Hepatocyte (in vitro differentiated cells): ENCODE results near the gene SMLR1.

ENCODE experiments used
- EZH2 ChIP-seq: fragments of 200-600 bp; sonication (generic); IDR thresholded peaks from 2 replicates; pipeline ENCODE4 v1.6.1; 2016; ENCODE audit warnings: antibody characterized with exemption, mild to moderate bottlenecking, borderline replicate concordance
- TF ChIP-seq, protein P1 (sequence below): fragments of 200-600 bp; sonication (generic); IDR thresholded peaks from 2 replicates; pipeline ENCODE4 v1.5.1; 2016; ENCODE audit warnings: antibody characterized with exemption, mild to moderate bottlenecking; ENCODE audit not compliant: poor library complexity

DNA sequence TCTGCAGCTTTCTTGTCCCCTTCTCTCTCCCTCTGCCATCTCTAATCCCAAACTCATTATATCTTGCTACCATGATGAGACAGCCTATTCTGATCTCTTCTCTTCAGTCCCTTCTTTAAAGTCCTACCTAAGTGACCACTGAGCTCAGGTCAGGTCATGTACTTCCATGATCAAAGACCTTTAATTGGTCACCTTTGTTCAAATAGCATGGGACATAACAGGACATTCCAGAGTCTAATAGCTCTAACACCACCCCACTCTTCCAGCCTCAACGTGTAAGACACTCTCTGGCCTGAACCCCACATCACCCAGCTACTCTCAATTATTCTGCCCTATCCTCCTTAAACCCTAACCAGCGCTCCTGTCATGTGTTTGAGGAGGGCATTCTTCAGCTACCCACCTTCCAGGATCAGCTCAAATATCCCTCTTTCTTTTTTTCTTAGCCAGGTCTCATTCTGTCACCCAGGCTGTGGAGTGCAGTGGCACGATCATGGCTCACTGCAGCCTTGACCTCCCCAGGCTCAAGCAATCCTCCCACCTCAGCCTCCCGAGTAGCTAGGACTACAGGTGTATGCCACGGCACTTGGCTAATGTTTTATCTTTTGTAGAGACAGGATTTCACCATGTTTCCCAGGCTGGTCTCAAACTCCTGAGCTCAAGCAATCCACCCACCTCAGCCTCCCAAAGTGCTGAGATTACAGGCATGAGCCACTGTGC lies 2.1 kb upstream of the SMLR1 start:
- TF ChIP-seq EZH2 = no peak
- TF ChIP-seq, protein P1, sequence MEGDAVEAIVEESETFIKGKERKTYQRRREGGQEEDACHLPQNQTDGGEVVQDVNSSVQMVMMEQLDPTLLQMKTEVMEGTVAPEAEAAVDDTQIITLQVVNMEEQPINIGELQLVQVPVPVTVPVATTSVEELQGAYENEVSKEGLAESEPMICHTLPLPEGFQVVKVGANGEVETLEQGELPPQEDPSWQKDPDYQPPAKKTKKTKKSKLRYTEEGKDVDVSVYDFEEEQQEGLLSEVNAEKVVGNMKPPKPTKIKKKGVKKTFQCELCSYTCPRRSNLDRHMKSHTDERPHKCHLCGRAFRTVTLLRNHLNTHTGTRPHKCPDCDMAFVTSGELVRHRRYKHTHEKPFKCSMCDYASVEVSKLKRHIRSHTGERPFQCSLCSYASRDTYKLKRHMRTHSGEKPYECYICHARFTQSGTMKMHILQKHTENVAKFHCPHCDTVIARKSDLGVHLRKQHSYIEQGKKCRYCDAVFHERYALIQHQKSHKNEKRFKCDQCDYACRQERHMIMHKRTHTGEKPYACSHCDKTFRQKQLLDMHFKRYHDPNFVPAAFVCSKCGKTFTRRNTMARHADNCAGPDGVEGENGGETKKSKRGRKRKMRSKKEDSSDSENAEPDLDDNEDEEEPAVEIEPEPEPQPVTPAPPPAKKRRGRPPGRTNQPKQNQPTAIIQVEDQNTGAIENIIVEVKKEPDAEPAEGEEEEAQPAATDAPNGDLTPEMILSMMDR = no peak
